NCI-H69 (cell line): ENCODE results near the gene BICD2.

Experiments
- DNase-seq: peaks from one replicate; lab custom pipeline; 2025; lab: John Stamatoyannopoulos, UW

BICD2 gene

DNA sequence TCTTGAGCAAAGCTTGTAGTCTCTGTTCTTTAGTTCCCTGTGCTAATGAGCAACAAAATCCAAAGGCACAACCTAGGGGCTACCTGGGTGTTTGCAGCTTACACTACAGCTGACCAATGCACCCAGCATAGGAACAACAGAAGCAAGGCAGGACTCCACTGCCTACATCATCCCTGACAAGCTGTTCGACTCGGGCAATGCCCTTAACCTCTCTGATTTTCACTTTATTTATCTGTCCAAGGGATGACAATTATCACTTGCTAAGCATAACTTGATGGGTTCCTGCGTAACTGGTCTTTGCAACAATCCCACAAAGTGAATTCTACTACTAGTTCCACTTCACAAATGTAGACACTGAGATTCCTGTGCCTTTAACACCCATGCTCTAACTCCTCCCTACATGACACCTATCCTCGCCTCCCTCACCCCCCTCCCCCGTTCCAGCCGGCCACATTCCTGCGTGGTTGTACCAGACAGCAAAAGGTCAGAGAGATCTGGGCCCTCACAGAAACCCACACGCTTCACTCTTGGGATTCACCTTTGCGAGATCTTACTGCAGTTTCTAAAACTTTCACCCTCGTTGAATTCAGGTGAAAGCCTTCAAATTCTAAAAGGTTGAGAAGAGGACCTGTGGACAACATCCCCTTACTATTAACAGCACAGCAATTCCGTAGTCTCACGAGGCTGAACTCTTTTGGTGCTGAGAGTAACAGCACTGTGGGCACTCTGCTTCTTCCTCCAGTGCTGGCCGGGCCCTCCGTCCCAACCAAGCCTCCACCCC lies 95.7 kb downstream of the BICD2 start:
- DNase-seq = peak; percentile 32

DNA sequence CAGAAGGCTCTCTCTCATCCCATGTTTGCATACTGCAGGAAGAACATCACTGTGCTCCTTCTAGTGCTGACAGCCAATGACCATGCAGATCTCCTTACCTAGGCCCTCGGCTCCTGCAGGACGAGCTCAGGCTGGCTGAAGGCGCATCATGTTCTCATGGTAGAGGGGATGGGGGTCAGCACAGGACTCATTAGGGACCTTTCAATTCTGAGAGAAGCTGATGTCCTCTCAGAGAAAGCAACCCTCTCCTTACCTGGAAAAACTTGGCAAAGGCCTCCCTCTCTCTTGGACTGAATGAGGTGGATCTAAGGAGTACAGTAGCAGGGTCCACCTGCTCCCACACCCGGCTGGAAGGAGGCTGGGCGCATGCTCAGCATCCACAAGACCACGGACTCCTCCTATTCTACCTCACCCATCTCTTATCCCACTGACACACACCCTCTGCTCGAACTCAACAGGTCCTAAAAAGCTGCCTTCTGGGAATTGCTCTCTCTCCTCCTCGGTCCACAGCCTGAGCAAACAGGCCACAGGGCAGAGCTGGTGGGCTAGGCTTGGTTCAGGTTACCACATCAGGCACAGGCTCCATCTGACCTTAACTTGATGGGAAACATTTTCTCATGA lies 97.6 kb downstream of the BICD2 start:
- DNase-seq = no peak

DNA sequence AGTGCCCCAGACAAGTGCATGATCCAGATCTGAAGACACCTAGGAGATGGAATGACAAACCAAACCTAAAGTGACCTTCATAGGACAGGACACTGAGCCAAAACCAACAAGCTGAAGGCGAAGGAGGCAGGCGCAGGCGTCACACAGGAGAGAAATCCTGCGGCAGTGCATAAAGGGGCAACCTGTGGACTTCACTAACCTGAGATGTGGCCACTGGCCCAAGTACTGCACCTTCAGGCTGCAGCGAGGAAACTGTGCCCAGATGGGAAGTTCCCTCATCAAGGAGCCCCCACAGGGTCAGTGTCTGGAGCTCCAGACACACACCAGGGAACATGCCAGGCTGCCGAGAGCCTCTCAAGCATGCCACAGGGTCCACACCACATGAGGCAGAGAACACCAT lies 98.4 kb downstream of the BICD2 start:
- DNase-seq = no peak

DNA sequence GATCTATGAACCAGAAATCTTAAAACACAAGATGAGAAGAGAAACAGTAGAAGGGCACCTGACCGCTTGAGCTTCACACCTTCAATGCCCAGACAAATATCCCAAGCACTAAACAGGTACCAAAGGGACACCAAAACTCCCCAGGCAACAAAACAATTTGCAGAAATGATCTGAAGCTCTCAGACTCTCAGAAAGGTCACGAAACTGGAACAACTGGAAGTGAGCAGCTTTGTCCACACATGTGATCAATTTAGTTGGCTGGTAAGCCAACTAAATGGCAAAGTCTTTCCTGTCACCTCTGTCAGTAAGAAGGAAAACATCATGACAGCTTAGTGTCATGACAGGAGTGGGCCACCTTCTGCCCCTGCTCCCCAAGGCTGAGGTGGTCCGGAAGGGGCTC lies 98.8 kb downstream of the BICD2 start:
- no peak for DNase-seq

DNA sequence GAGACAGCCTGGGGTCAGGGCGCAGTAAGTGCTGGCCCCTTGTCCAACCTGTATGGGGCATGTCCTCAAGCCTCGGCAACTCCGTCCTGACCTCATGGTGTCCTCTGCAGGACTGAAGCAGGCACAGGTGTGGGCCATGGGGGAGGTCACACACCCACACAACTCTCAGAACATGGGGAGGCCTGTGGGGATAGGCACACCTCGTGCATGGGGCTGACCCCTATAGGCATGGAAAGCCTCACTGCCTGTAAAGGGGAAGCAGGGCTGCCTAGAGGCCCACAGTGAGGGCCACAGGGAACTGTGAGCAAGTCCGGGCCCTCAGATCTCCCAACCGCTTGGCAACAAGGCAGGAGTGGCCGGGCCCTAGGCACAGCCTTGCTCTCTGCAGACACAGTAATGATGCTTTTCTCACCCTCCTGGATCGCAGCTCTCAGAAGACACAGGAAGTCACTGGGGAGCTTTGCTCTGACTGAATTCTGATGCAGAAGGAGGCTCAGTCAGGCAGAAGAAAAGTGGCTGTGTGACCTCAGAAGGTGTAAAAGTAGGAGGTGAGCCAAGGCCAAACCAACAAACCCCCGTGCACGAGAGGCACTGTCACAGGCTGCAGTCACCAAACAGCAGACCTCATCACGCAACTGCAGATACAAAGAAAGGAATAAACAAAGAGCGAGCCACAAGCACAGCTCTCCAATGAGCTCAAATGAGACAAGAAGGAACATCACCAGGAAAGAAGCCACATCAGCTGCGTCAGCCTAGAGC lies 100.1 kb downstream of the BICD2 start:
- no peak for DNase-seq

DNA sequence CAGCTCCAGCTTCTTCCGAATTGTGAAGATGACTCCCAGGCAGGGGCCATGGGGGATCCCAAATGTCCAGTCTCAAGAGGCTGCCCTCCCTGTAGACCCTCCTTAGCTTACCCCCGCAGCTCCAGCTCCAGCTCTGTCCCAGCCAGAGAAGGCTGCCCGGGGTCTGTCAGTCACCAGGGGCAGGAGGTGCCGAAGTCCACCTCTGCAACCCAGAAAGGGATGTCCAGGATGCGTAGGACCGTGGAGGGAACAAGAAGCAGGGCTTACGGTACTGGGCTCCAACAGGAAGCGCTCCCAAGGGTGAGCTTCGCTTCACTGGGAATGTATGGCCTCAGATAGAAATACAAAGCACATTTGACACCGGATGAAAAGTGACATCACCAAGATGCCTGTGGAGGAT lies 100.7 kb downstream of the BICD2 start:
- peak; percentile 18 for DNase-seq

DNA sequence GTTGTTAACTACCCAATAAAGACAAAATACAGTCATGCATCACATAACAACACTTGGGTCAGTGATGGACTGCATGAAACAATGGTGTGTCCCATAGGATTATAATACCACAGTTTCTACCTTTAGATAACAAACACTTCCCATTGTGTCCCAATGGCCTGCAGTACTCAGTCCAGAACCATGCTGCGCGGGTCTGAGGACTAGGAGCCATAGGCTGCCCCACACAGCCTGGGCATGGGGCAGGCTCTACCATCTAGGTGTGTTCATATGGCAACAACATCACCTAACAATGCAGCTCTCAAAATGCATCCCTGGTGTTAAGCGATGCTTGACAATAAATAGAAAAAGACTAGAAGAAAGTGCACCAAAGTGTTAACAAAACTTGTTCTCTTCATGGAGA lies 101.5 kb downstream of the BICD2 start:
- DNase-seq = no peak

DNA sequence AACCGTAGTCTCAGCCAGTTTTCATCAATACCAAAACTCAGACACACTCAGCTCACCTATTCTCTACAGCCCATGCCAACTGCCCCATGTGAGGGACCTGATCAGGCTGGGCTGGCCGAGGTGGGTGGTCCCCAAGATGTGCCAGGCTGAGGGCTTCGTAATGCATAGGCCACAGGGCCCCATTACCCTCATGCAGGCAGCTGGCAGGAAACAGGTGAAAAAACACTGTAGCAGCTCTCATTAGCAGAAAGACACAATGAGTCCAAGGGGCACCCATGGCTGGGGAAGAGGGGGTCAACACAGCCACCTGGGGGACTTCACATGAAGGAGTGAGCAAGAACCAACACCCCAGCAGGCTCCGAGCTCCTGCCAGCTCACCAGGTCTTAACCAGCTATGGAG lies 102.9 kb downstream of the BICD2 start:
- peak; percentile 42 for DNase-seq
